HepG2 (cell line): ENCODE results near the gene ADARB2. TPM values are rescaled to one million over a fixed set of nuclear protein-coding genes. Genes with fewer than 3 reads are reported as not detected.

ENCODE experiments used
- ATAC-seq: fragments of 200-7000 bp; cut with Tn5 transposase; 3 replicates; pipeline ENCODE4 v1.9.1; 2020; ENCODE audit warnings: mild to moderate bottlenecking, moderate library complexity
- BruUV-seq: library from RNA; stranded (reverse); fragments of 400-500 nt; replicated peaks from 2 replicates; lab custom pipeline; 2021; lab: Mats Ljungman, UMichigan
- CTCF ChIA-PET: fragments of 300-600 bp; formaldehyde crosslinking; extraction: SDS; loops from one replicate; lab custom pipeline; 2021; ENCODE audit warnings: low total read pairs, inconsistent platforms, low intra/inter-chr PET ratio; lab: Yijun Ruan, JAX
- POLR2A ChIA-PET: fragments of 350-600 bp; sonication (Branson Sonifier 250); formaldehyde crosslinking; loops from one replicate; lab custom pipeline; 2020; ENCODE audit warnings: antibody characterized with exemption, inconsistent platforms; lab: Yijun Ruan, JAX
- DNase-seq: peaks from one replicate; pipeline ENCODE4 v3.0.0-alpha.2; 2015; ENCODE audit warnings: low spot score
- FAIRE-seq: peaks from 3 replicates; lab custom pipeline; 2011; peaks lifted over from hg19 to GRCh38; lab: Jason Lieb, UNC
- H2AFZ ChIP-seq: one replicate; pipeline ENCODE4 v1.6.1; 2011; ENCODE audit warnings: low read length, inconsistent platforms
- H3K27ac ChIP-seq: fragments of 300-600 bp; 3 replicates; pipeline ENCODE4 v1.8.0; 2011; ENCODE audit warnings: mixed run types, mild to moderate bottlenecking, mixed read lengths, low read length, inconsistent platforms; ENCODE audit not compliant: insufficient read depth; ENCODE audit errors: extremely low read length
- H3K27me3 ChIP-seq, 2 experiments: fragments of 200-600 bp in 1 of 2; 2 replicates in 1 of 2; 3 replicates in 1 of 2; pipeline versions ENCODE4 v1.6.0 to v1.8.0; 2011; ENCODE audit warnings: low read length in 2 of 2, mild to moderate bottlenecking in 2 of 2, moderate library complexity in 2 of 2, inconsistent platforms in 1 of 2; ENCODE audit not compliant: insufficient read depth in 2 of 2, control insufficient read depth in 1 of 2
- H3K36me3 ChIP-seq, 2 experiments: fragments of 200-600 bp in 1 of 2; replicated peaks in 1 of 2; 2 replicates in 1 of 2; 3 replicates in 1 of 2; pipeline versions ENCODE4 v1.5.1 to v1.8.0; 2011; ENCODE audit warnings: low read length in 2 of 2, inconsistent platforms in 1 of 2; ENCODE audit not compliant: insufficient read depth in 2 of 2, control insufficient read depth in 1 of 2
- H3K4me1 ChIP-seq: 2 replicates; pipeline ENCODE4 v1.5.1; 2012; ENCODE audit warnings: low read length, inconsistent platforms; ENCODE audit not compliant: insufficient read depth
- H3K4me2 ChIP-seq: 2 replicates; pipeline ENCODE4 v1.6.0; 2011; ENCODE audit warnings: low read depth, low read length, inconsistent platforms
- H3K4me3 ChIP-seq, 3 experiments: fragments of 200-600 bp in 1 of 3; sonication (generic), shearing (Covaris generic) in 1 of 3; replicated peaks in 1 of 3; 2 replicates each; pipeline ENCODE4 v1.5.1; 2011 to 2016; ENCODE audit warnings: low read length in 3 of 3, inconsistent platforms in 2 of 3, low read depth in 2 of 3, mild to moderate bottlenecking in 2 of 3, control low read depth in 1 of 3, mixed read lengths in 1 of 3; ENCODE audit not compliant: insufficient read depth in 1 of 3
- H3K79me2 ChIP-seq: one replicate; pipeline ENCODE4 v1.6.1; 2011; ENCODE audit warnings: low read length, inconsistent platforms; ENCODE audit not compliant: insufficient read depth
- H3K9ac ChIP-seq: 2 replicates; pipeline ENCODE4 v1.6.0; 2011; ENCODE audit warnings: mild to moderate bottlenecking, low read depth, low read length, inconsistent platforms; ENCODE audit not compliant: insufficient read depth
- H3K9me3 ChIP-seq: 2 replicates; pipeline ENCODE4 v1.5.1; 2012; ENCODE audit warnings: mild to moderate bottlenecking, low read length
- H4K20me1 ChIP-seq: 2 replicates; pipeline ENCODE4 v1.6.0; 2011; ENCODE audit warnings: inconsistent platforms, mild to moderate bottlenecking, low read length, moderate library complexity; ENCODE audit not compliant: insufficient read depth
- ATF1 ChIP-seq: IDR thresholded peaks from 2 replicates; pipeline ENCODE4 v1.6.1; 2016; ENCODE audit warnings: mild to moderate bottlenecking, control low read depth
- FOXP1 ChIP-seq, 2 experiments: fragments of 450-650 bp in 1 of 2; IDR thresholded peaks; 2 replicates each; pipeline ENCODE4 v1.6.1; 2017 to 2018; ENCODE audit warnings: antibody characterized with exemption in 1 of 2
- ZNF30 ChIP-seq: sonication (generic); formaldehyde crosslinking; IDR thresholded peaks from 2 replicates; pipeline ENCODE4 v1.5.0; 2020; ENCODE audit warnings: mild to moderate bottlenecking, missing genetic modification reagents
- ZNF777 ChIP-seq: sonication (generic); formaldehyde crosslinking; IDR thresholded peaks from 2 replicates; pipeline ENCODE4 v1.4.0; 2020; ENCODE audit warnings: missing genetic modification reagents
- ZNF781 ChIP-seq: sonication (generic); formaldehyde crosslinking; IDR thresholded peaks from 2 replicates; pipeline ENCODE4 v1.5.1; 2020; ENCODE audit warnings: borderline replicate concordance, mild to moderate bottlenecking, missing genetic modification reagents; ENCODE audit errors: not compliant biosample characterization
- WGBS: methylation state at CpG from one replicate; pipeline ENCODE4 v1.1.6; 2017; ENCODE audit warnings: low lambda C conversion rate; 5-methylcytosine and 5-hydroxymethylcytosine counted together
- in situ Hi-C: cut with HindIII; loops from 2 replicates; pipeline ENCODE4 v1.10.0; 2017; ENCODE audit warnings: low pct_unique_long_range_greater_than_20kb; ENCODE audit not compliant: extremely low pct_ligation_motif_present
- intact Hi-C: fragments of 100-400 bp; cut with micrococcal nuclease; formaldehyde crosslinking; loops from one replicate; pipeline ENCODE4 v1.10.0; 2022; ENCODE audit not compliant: unreplicated experiment
- polyA plus RNA-seq, 8 experiments: library from polyadenylated mRNA; depleted of rRNA in 3 of 8; stranded (reverse) in 7 of 8; unstranded in 1 of 8; fragments of >200 nt; fragmentation: Illumina TruSeq in 4 of 8; extraction: Trizol in 4 of 8; gene quantifications; 2 replicates each; pipeline versions ENCODE4 v1.2.1 to v1.2.3, GENCODE V29; 2011 to 2016; ENCODE audit warnings: low read depth in 4 of 8, missing spikeins in 1 of 8, mixed read lengths in 1 of 8; ENCODE audit not compliant: insufficient read depth in 1 of 8
- total RNA-seq, 5 experiments: library from RNA; depleted of rRNA; stranded (reverse); fragments of >200 nt; fragmentation: Illumina TruSeq; extraction: Trizol; gene quantifications; 2 replicates each; pipeline ENCODE4 v1.2.3, GENCODE V29; 2016; ENCODE audit warnings: low read depth in 1 of 5

ADARB2 gene
- total and polyA plus RNA-seq, 2 of the 13 experiments (the other 11 are each of a cell fraction or from before 2014, with no cell fraction given): not detected

GRCh38 chr10:1241322-1241890, 495.9 kb downstream of the ADARB2 start:
- WGBS: 20% methylated on average over 11 of the region's 16 CpGs

GRCh38 chr10:1240341-1240775, 497.0 kb downstream of the ADARB2 start:
- DNase-seq (no peak), ATAC-seq (no peak; the same call in 2 of the 3 replicates), FAIRE-seq (no peak)
- Histone ChIP-seq H3K9me3 (no peaks in the 10 kb centered on the region), H3K4me3 (no peak overlapping the region), H3K4me2 (no peak overlapping the region), H3K36me3 (no peaks in the 10 kb centered on the region), H3K27me3 (peaks cover 6 to 48% of the 10 kb centered on the region in 2 experiments), H2AFZ (no peak overlapping the region), H3K4me1 (no peaks in the 10 kb centered on the region), H4K20me1 (peaks cover 2% of the 10 kb centered on the region; the same call in 1 of the 2 replicates), H3K9ac (no peak overlapping the region), H3K79me2 (no peaks in the 10 kb centered on the region), H3K27ac (no peak overlapping the region)
- ChIA-PET CTCF (no interaction called here), POLR2A (no interaction called here)
- TF ChIP-seq ZNF781 (CRISPR knock-in tag): no peak
- TF ChIP-seq FOXP1 (IDR thresholded peaks at IDR 0.05): no peak
- TF ChIP-seq FOXP1 (CRISPR knock-in tag; IDR thresholded peaks at IDR 0.05): 0 out of 2 replicates have a peak, but pooled peaks have one; percentile 24
- intact Hi-C loops: no loop called here
- in situ Hi-C loops: no loop called here
- BruUV-seq: no TSS peak
- 15% methylated on average over 6 of the region's 8 CpGs for WGBS

More at GRCh38 chr10:1241322-1241890, 495.9 kb downstream of the ADARB2 start:
- intact Hi-C loops (no loop called here), in situ Hi-C loops (no loop called here)
- no peaks in the 10 kb centered on the region for H3K36me3 ChIP-seq
- DNase-seq (no peak), FAIRE-seq (no peak), ATAC-seq (peak; percentile 21; the same call in 1 of the 3 replicates)
- TF ChIP-seq ZNF777 (CRISPR knock-in tag) (no peak), ATF1 (no peak), ZNF30 (no peak)
- no peaks in the 10 kb centered on the region for H3K79me2 ChIP-seq
- no peak overlapping the region for H3K27ac ChIP-seq
- ChIA-PET POLR2A (no interaction called here), CTCF (no interaction called here)
- H3K4me2 ChIP-seq: no peak overlapping the region
- no TSS peak for BruUV-seq
- H4K20me1 ChIP-seq: peaks cover 2% of the 10 kb centered on the region; the same call in 1 of the 2 replicates
- H3K4me1 ChIP-seq: no peaks in the 10 kb centered on the region
- H3K4me3 ChIP-seq: no peak overlapping the region
- peaks cover 6 to 48% of the 10 kb centered on the region in 2 experiments for H3K27me3 ChIP-seq
- H3K9me3 ChIP-seq: no peaks in the 10 kb centered on the region
- H3K9ac ChIP-seq: no peak overlapping the region
- H2AFZ ChIP-seq: no peak overlapping the region
